ENCODE measurements around the gene RNASE11. TPM values are rescaled to one million over a fixed set of nuclear protein-coding genes. Genes with fewer than 3 reads are reported as not detected.
A peak's percentile ranks its signal among the peaks of the same experiment; 100 is the strongest.

The RNASE11 gene
- total and polyA plus RNA-seq, 9 of the 15 experiments (the other 6 are each of a cell fraction or from before 2014, with no cell fraction given): 0.16 to 0.29 (median 0.22) TPM; not detected in 6

DNA sequence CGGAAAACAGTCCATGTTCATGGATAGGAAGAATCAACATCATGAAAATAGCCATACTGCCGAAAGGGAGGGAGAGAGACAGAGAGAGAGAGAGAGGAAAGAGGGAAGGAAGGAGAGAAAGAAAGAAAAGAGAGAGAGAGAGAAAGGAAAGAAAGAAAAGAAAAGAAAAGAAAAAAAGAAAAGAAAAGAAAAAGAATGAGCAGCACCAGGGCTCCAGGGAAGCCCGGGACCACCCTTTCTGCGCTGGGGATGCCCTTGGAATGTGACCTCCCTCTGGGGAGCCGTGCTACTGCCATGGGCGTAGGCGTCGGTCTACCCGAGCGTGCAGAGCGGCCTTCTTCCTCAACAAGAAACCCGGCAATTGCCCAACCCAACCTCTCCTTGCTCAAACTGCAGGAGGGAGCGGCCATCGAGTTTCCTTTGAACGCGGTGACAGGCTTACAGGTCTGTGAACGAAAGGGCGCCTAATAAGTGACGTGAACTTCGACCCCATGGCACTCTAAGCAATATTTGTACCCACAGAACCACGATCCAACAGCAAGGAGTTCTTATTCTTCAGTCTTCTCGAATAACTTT is 36.8 kb upstream of the RNASE11 start (continued):
- TF ChIP-seq SNIP1 (IDR thresholded peaks at IDR 0.05; ENCODE audit: low read depth) (no peak), HNRNPL (IDR thresholded peaks at IDR 0.05; ENCODE audit: low read depth, low read length) (no peak), EP300 (IDR thresholded peaks at IDR 0.05; ENCODE audit: low read length) (no peak), SP1 (CRISPR knock-in tag; IDR thresholded peaks at IDR 0.05) (no peak), TFAM (CRISPR knock-in tag; conservative IDR thresholded peaks at IDR 0.05) (no peak), CHD1 (IDR thresholded peaks at IDR 0.05; ENCODE audit: low read length) (no peak), SMARCA4 (IDR thresholded peaks at IDR 0.05) (no peak), TEAD4 (IDR thresholded peaks at IDR 0.05; ENCODE audit: low read length) (peak; percentile 25; the same call in 1 of the 2 replicates), TEAD4 (CRISPR knock-in tag; IDR thresholded peaks at IDR 0.05; ENCODE audit: borderline replicate concordance) (no peak), KHSRP (IDR thresholded peaks at IDR 0.05) (no peak), GATAD2A (IDR thresholded peaks at IDR 0.05) (peak; percentile 35; the same call in 1 of the 2 replicates), ARID2 (IDR thresholded peaks at IDR 0.05) (no peak), MAFK (IDR thresholded peaks at IDR 0.05; ENCODE audit: low read length) (no peak), E2F3 (CRISPR knock-in tag; IDR thresholded peaks at IDR 0.05) (no peak), RBFOX2 (IDR thresholded peaks at IDR 0.05; ENCODE audit: low read depth, low read length) (0 out of 2 replicates have a peak, but pooled peaks have one; percentile 22), ZC3H8 (IDR thresholded peaks at IDR 0.05) (no peak), POLR2B (IDR thresholded peaks at IDR 0.05; ENCODE audit: low read depth, partially characterized antibody) (no peak)
- TF ChIP-seq, protein P1, sequence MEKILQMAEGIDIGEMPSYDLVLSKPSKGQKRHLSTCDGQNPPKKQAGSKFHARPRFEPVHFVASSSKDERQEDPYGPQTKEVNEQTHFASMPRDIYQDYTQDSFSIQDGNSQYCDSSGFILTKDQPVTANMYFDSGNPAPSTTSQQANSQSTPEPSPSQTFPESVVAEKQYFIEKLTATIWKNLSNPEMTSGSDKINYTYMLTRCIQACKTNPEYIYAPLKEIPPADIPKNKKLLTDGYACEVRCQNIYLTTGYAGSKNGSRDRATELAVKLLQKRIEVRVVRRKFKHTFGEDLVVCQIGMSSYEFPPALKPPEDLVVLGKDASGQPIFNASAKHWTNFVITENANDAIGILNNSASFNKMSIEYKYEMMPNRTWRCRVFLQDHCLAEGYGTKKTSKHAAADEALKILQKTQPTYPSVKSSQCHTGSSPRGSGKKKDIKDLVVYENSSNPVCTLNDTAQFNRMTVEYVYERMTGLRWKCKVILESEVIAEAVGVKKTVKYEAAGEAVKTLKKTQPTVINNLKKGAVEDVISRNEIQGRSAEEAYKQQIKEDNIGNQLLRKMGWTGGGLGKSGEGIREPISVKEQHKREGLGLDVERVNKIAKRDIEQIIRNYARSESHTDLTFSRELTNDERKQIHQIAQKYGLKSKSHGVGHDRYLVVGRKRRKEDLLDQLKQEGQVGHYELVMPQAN (IDR thresholded peaks at IDR 0.05; ENCODE audit: borderline replicate concordance): 0 out of 2 replicates have a peak, but pooled peaks have one; percentile 42
- TF ChIP-seq, protein P2, sequence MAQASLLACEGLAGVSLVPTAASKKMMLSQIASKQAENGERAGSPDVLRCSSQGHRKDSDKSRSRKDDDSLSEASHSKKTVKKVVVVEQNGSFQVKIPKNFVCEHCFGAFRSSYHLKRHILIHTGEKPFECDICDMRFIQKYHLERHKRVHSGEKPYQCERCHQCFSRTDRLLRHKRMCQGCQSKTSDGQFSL (CRISPR knock-in tag; IDR thresholded peaks at IDR 0.05): no peak
- TF ChIP-seq, protein P2 (tag; IDR thresholded peaks at IDR 0.05): no peak
- TF ChIP-seq, protein P3, sequence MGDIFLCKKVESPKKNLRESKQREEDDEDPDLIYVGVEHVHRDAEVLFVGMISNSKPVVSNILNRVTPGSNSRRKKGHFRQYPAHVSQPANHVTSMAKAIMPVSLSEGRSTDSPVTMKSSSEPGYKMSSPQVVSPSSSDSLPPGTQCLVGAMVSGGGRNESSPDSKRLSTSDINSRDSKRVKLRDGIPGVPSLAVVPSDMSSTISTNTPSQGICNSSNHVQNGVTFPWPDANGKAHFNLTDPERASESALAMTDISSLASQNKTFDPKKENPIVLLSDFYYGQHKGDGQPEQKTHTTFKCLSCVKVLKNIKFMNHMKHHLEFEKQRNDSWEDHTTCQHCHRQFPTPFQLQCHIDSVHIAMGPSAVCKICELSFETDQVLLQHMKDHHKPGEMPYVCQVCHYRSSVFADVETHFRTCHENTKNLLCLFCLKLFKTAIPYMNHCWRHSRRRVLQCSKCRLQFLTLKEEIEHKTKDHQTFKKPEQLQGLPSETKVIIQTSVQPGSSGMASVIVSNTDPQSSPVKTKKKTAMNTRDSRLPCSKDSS (IDR thresholded peaks at IDR 0.05; ENCODE audit: low read depth, partially characterized antibody): peak; percentile 3
- TF ChIP-seq, protein P4, sequence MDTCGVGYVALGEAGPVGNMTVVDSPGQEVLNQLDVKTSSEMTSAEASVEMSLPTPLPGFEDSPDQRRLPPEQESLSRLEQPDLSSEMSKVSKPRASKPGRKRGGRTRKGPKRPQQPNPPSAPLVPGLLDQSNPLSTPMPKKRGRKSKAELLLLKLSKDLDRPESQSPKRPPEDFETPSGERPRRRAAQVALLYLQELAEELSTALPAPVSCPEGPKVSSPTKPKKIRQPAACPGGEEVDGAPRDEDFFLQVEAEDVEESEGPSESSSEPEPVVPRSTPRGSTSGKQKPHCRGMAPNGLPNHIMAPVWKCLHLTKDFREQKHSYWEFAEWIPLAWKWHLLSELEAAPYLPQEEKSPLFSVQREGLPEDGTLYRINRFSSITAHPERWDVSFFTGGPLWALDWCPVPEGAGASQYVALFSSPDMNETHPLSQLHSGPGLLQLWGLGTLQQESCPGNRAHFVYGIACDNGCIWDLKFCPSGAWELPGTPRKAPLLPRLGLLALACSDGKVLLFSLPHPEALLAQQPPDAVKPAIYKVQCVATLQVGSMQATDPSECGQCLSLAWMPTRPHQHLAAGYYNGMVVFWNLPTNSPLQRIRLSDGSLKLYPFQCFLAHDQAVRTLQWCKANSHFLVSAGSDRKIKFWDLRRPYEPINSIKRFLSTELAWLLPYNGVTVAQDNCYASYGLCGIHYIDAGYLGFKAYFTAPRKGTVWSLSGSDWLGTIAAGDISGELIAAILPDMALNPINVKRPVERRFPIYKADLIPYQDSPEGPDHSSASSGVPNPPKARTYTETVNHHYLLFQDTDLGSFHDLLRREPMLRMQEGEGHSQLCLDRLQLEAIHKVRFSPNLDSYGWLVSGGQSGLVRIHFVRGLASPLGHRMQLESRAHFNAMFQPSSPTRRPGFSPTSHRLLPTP (IDR thresholded peaks at IDR 0.05; ENCODE audit: borderline replicate concordance, extremely low read depth, insufficient read length): peak; percentile 6
- TF ChIP-seq, protein P5, sequence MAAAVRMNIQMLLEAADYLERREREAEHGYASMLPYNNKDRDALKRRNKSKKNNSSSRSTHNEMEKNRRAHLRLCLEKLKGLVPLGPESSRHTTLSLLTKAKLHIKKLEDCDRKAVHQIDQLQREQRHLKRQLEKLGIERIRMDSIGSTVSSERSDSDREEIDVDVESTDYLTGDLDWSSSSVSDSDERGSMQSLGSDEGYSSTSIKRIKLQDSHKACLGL (CRISPR knock-in tag; IDR thresholded peaks at IDR 0.05; ENCODE audit: borderline replicate concordance, poor library complexity, severe bottlenecking): no peak

All from K562 (cell line).